ENCODE measurements around the gene NUMB.

- TF ChIP-seq CTCF (IDR thresholded peaks at IDR 0.05; ENCODE audit: poor library complexity, severe bottlenecking) (no peak), EP300 (conservative IDR thresholded peaks at IDR 0.05; ENCODE audit: poor library complexity, severe bottlenecking) (no peak), EZH2 (IDR thresholded peaks at IDR 0.05; ENCODE audit: borderline replicate concordance, insufficient read depth, low read length, poor library complexity, severe bottlenecking) (no peak), REST (IDR thresholded peaks at IDR 0.05; ENCODE audit: borderline replicate concordance) (no peak), TAF1 (IDR thresholded peaks at IDR 0.05; ENCODE audit: low read depth) (no peak)
These were observed 4.5 kb upstream of the NUMB start for GRCh38 chr14:73462815-73463214.
